Ovary (tissue), 3 donors: ENCODE results near the gene LRRC32.

Experiments
- EP300 ChIP-seq: sonication (generic); formaldehyde crosslinking; IDR thresholded peaks from one replicate; pipeline ENCODE4 v1.6.1; 2017; ENCODE audit warnings: antibody characterized with exemption
- TF ChIP-seq, protein P1 (sequence below), 3 donors: fragments of 450-650 bp in 2 of 3; fragments of 200-600 bp in 1 of 3; IDR thresholded peaks; one replicate each; pipeline versions ENCODE4 v1.5.1 to v1.8.0; 2016 to 2022; ENCODE audit warnings: antibody characterized with exemption in 3 of 3, mild to moderate bottlenecking in 1 of 3
- donor health status: DM: no; HTN: no; CAD: no.

DNA sequence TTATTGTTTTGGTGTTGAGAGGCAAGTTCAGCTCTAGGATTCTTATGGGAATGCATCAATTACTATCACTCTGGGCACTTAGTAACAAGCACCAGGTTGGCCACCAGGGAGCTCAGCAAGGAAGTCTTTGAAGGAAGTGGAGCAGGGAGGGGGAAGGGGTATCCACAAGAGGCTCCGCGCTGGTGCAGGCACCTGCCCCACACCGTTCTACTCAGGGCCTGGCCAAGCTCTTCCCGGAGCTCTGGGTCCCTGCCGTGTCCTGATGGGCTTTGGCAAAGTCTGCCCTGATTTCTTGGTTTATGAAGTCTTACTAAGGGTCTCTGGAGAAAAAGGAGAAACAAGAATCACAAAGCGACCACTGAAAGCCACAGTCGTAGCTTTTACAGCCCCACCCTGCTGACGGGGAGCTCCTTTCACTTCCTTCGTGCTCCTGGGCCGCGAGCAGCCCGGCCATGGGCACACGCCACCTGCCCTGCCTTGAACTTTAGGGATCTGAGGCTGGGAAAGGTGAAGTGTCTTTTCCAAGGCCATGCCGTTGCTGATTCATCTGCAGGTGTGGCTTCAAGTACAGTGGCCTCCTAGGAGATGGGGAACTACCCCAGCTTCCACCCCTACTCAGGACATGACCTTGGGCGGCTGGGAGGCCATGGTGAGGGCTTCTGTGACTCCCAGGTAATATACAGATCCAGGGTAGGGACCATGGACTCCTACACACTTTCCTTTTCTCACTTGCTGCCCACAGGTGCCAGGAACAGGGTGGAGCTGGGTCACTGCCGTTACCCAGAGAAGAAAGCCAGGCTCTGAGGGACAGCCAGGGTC, 15.9 kb upstream of the LRRC32 start:
- TF ChIP-seq, protein P1, sequence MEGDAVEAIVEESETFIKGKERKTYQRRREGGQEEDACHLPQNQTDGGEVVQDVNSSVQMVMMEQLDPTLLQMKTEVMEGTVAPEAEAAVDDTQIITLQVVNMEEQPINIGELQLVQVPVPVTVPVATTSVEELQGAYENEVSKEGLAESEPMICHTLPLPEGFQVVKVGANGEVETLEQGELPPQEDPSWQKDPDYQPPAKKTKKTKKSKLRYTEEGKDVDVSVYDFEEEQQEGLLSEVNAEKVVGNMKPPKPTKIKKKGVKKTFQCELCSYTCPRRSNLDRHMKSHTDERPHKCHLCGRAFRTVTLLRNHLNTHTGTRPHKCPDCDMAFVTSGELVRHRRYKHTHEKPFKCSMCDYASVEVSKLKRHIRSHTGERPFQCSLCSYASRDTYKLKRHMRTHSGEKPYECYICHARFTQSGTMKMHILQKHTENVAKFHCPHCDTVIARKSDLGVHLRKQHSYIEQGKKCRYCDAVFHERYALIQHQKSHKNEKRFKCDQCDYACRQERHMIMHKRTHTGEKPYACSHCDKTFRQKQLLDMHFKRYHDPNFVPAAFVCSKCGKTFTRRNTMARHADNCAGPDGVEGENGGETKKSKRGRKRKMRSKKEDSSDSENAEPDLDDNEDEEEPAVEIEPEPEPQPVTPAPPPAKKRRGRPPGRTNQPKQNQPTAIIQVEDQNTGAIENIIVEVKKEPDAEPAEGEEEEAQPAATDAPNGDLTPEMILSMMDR (IDR thresholded peaks at IDR 0.05) = no peak
- no peak for TF ChIP-seq EP300
